ENCODE data around the gene PRR23C.

PRR23C gene

DNA sequence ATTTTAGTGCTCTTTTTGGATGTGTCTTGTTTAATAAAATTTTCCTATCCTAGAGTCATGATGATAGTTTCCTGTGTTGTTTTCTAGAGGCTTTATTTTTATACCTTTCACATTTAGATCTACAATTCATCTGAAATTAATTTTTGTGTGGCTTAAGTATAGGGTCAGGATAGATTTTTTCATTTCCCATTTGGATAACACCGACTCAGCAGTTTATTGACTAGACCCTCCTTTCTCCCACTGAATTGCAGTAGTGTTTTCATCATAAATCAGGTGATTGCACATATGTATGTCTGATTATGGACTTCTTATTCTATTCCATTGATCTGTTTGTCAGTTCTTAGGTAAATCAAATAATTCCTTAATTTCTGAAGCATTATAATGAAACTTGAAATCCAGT lies 49.0 kb downstream of the PRR23C start:
- DNase-seq (ENCODE audit: low read depth) = no peak
